GM18907 (cell line): ENCODE results near the gene ANXA8.

ENCODE experiments used
- ATAC-seq: cut with Tn5 transposase; IDR thresholded peaks from one replicate; pipeline ENCODE4 v1.9.1; 2021; ENCODE audit warnings: mild to moderate bottlenecking, moderate library complexity; ENCODE audit not compliant: unreplicated experiment

The ANXA8 gene

GRCh38 chr10:47449102-47449978, 34.6 kb downstream of the ANXA8 start:
- ATAC-seq: no peak

- no peak for ATAC-seq
Observed at GRCh38 chr10:47447705-47448104, 36.2 kb downstream of the ANXA8 start.

- ATAC-seq: no peak
Observed at GRCh38 chr10:47447209-47447608, 36.7 kb downstream of the ANXA8 start.

- ATAC-seq: no peak
Observed at GRCh38 chr10:47445720-47446119, 38.2 kb downstream of the ANXA8 start.

GRCh38 chr10:47444047-47444446, 39.9 kb downstream of the ANXA8 start:
- no peak for ATAC-seq

- ATAC-seq: no peak
Observed at GRCh38 chr10:47443145-47443544, 40.8 kb downstream of the ANXA8 start.

- no peak for ATAC-seq
Observed at GRCh38 chr10:47442351-47442750, 41.6 kb downstream of the ANXA8 start.

GRCh38 chr10:47441938-47442337, 42.0 kb downstream of the ANXA8 start:
- no peak for ATAC-seq

GRCh38 chr10:47440207-47440606, 43.7 kb downstream of the ANXA8 start:
- ATAC-seq: no peak

- ATAC-seq: no peak
Observed at GRCh38 chr10:47438857-47439474, 44.9 kb downstream of the ANXA8 start.

GRCh38 chr10:47435081-47435480, 48.8 kb downstream of the ANXA8 start:
- no peak for ATAC-seq

- no peak for ATAC-seq
Observed at GRCh38 chr10:47425813-47426419, 58.0 kb downstream of the ANXA8 start.

GRCh38 chr10:47424231-47424630, 59.7 kb downstream of the ANXA8 start:
- ATAC-seq: no peak

- ATAC-seq: no peak
Observed at GRCh38 chr10:47423476-47423875, 60.4 kb downstream of the ANXA8 start.

- ATAC-seq: no peak
Observed at GRCh38 chr10:47421057-47421952, 62.6 kb downstream of the ANXA8 start.

GRCh38 chr10:47420305-47421056, 63.4 kb downstream of the ANXA8 start:
- ATAC-seq: no peak

- no peak for ATAC-seq
Observed at GRCh38 chr10:47419421-47419820, 64.5 kb downstream of the ANXA8 start.

- ATAC-seq: no peak
Observed at GRCh38 chr10:47418966-47419365, 64.9 kb downstream of the ANXA8 start.

- ATAC-seq: no peak
Observed at GRCh38 chr10:47418321-47418720, 65.6 kb downstream of the ANXA8 start.
